GM21515 (cell line): ENCODE data around the gene IL20.

Experiments
- ATAC-seq: cut with Tn5 transposase; IDR thresholded peaks from one replicate; pipeline ENCODE4 v1.9.1; 2021; ENCODE audit not compliant: unreplicated experiment

IL20 gene

GRCh38 chr1:206875752-206876377 is 10.4 kb downstream of the IL20 start:
- no peak for ATAC-seq

GRCh38 chr1:206878456-206878855 is 13.0 kb downstream of the IL20 start:
- no peak for ATAC-seq

GRCh38 chr1:206880314-206880713 is 14.9 kb downstream of the IL20 start:
- ATAC-seq: no peak

GRCh38 chr1:206882555-206882954 is 17.1 kb downstream of the IL20 start:
- no peak for ATAC-seq

- ATAC-seq: no peak
Measured at GRCh38 chr1:206883160-206883559, 17.7 kb downstream of the IL20 start.

GRCh38 chr1:206883876-206884275 is 18.5 kb downstream of the IL20 start:
- no peak for ATAC-seq

- no peak for ATAC-seq
Measured at GRCh38 chr1:206885341-206886060, 20.1 kb downstream of the IL20 start.

GRCh38 chr1:206886831-206887230 is 21.4 kb downstream of the IL20 start:
- no peak for ATAC-seq

GRCh38 chr1:206887701-206888100 is 22.3 kb downstream of the IL20 start:
- ATAC-seq: no peak

GRCh38 chr1:206890125-206891060 is 25.0 kb downstream of the IL20 start:
- no peak for ATAC-seq

- ATAC-seq: no peak
Measured at GRCh38 chr1:206891412-206891811, 26.0 kb downstream of the IL20 start.

GRCh38 chr1:206892351-206892984 is 27.0 kb downstream of the IL20 start:
- ATAC-seq: no peak

GRCh38 chr1:206893380-206893779 is 28.0 kb downstream of the IL20 start:
- ATAC-seq: no peak

GRCh38 chr1:206895325-206895724 is 29.9 kb downstream of the IL20 start:
- no peak for ATAC-seq

- ATAC-seq: no peak
Measured at GRCh38 chr1:206895837-206896242, 30.4 kb downstream of the IL20 start.

GRCh38 chr1:206896261-206896660 is 30.8 kb downstream of the IL20 start:
- ATAC-seq: no peak

- no peak for ATAC-seq
Measured at GRCh38 chr1:206897175-206897574, 31.8 kb downstream of the IL20 start, which contains the start of gene IL24. TSS of gene IL24 (plus strand) at chr1:206897443. CDS start at chr1:206897833, 390 bp downstream.

GRCh38 chr1:206898089-206898914 is 32.9 kb downstream of the IL20 start:
- no peak for ATAC-seq

- ATAC-seq: no peak
Measured at GRCh38 chr1:206898915-206899431, 33.5 kb downstream of the IL20 start.

- ATAC-seq: no peak
Measured at GRCh38 chr1:206899717-206900116, 34.3 kb downstream of the IL20 start.
